Measurements from ENCODE around the gene PANK2.

DNA sequence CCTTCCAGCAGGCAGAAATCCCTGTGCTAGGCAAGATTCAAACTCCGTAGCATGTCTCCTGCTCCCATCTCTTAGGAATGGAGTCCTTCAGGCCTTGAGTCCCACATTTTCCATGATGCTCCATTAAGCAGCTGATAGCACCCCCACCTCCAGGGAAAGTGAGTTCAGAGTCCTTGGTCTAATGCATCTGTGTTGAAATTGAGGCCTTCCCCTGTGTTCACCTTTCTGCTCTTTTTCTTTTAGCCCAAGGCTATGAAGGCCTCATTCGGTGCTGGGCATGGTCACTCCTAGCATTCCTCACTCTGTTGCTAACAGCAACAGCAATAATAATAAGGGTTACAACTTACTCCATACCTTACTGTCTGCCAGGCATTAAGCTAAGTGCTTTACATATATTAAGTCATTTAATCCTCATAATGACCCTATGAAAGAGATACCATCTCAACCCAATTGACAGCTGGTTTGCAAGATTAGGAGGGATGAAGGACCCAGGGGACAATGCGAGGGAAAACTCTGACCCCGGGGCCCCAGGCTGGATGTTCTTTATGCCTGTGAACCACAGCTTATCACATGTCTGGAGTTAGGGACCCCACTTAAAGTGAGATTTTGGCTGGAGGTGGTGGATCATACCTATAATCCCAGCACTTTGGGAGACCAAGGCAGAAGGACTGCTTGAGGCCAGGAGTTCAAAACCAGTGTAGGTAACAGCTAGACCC is 17.5 kb upstream of the PANK2 start:
- TF ChIP-seq, protein P1, sequence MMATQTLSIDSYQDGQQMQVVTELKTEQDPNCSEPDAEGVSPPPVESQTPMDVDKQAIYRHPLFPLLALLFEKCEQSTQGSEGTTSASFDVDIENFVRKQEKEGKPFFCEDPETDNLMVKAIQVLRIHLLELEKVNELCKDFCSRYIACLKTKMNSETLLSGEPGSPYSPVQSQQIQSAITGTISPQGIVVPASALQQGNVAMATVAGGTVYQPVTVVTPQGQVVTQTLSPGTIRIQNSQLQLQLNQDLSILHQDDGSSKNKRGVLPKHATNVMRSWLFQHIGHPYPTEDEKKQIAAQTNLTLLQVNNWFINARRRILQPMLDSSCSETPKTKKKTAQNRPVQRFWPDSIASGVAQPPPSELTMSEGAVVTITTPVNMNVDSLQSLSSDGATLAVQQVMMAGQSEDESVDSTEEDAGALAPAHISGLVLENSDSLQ (IDR thresholded peaks at IDR 0.05), result no peak
- no peak for TF ChIP-seq STAT1 (conservative IDR thresholded peaks at IDR 0.05)
- no peak for TF ChIP-seq POLR2A (IDR thresholded peaks at IDR 0.05; ENCODE audit: low read depth, low read length)
- no peak for TF ChIP-seq EGR1 (IDR thresholded peaks at IDR 0.05; ENCODE audit: borderline replicate concordance in 1 of 2, low read depth in 2 of 2, low read length in 2 of 2)
- TF ChIP-seq EZH2 (IDR thresholded peaks at IDR 0.05; ENCODE audit: borderline replicate concordance, control insufficient read depth, low read depth, low read length), result no peak
- TF ChIP-seq, protein P2, sequence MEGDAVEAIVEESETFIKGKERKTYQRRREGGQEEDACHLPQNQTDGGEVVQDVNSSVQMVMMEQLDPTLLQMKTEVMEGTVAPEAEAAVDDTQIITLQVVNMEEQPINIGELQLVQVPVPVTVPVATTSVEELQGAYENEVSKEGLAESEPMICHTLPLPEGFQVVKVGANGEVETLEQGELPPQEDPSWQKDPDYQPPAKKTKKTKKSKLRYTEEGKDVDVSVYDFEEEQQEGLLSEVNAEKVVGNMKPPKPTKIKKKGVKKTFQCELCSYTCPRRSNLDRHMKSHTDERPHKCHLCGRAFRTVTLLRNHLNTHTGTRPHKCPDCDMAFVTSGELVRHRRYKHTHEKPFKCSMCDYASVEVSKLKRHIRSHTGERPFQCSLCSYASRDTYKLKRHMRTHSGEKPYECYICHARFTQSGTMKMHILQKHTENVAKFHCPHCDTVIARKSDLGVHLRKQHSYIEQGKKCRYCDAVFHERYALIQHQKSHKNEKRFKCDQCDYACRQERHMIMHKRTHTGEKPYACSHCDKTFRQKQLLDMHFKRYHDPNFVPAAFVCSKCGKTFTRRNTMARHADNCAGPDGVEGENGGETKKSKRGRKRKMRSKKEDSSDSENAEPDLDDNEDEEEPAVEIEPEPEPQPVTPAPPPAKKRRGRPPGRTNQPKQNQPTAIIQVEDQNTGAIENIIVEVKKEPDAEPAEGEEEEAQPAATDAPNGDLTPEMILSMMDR (IDR thresholded peaks at IDR 0.05 in 2 of 3, conservative IDR thresholded peaks at IDR 0.05 in 1 of 3; ENCODE audit: control insufficient read depth in 2 of 3, extremely low read depth in 1 of 3, insufficient read depth in 1 of 3, low read depth in 3 of 3, low read length in 3 of 3), result no peak
- TF ChIP-seq, protein P3, sequence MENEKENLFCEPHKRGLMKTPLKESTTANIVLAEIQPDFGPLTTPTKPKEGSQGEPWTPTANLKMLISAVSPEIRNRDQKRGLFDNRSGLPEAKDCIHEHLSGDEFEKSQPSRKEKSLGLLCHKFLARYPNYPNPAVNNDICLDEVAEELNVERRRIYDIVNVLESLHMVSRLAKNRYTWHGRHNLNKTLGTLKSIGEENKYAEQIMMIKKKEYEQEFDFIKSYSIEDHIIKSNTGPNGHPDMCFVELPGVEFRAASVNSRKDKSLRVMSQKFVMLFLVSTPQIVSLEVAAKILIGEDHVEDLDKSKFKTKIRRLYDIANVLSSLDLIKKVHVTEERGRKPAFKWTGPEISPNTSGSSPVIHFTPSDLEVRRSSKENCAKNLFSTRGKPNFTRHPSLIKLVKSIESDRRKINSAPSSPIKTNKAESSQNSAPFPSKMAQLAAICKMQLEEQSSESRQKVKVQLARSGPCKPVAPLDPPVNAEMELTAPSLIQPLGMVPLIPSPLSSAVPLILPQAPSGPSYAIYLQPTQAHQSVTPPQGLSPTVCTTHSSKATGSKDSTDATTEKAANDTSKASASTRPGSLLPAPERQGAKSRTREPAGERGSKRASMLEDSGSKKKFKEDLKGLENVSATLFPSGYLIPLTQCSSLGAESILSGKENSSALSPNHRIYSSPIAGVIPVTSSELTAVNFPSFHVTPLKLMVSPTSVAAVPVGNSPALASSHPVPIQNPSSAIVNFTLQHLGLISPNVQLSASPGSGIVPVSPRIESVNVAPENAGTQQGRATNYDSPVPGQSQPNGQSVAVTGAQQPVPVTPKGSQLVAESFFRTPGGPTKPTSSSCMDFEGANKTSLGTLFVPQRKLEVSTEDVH (IDR thresholded peaks at IDR 0.05; ENCODE audit: low read depth, partially characterized antibody), result no peak
- TF ChIP-seq, protein P4, sequence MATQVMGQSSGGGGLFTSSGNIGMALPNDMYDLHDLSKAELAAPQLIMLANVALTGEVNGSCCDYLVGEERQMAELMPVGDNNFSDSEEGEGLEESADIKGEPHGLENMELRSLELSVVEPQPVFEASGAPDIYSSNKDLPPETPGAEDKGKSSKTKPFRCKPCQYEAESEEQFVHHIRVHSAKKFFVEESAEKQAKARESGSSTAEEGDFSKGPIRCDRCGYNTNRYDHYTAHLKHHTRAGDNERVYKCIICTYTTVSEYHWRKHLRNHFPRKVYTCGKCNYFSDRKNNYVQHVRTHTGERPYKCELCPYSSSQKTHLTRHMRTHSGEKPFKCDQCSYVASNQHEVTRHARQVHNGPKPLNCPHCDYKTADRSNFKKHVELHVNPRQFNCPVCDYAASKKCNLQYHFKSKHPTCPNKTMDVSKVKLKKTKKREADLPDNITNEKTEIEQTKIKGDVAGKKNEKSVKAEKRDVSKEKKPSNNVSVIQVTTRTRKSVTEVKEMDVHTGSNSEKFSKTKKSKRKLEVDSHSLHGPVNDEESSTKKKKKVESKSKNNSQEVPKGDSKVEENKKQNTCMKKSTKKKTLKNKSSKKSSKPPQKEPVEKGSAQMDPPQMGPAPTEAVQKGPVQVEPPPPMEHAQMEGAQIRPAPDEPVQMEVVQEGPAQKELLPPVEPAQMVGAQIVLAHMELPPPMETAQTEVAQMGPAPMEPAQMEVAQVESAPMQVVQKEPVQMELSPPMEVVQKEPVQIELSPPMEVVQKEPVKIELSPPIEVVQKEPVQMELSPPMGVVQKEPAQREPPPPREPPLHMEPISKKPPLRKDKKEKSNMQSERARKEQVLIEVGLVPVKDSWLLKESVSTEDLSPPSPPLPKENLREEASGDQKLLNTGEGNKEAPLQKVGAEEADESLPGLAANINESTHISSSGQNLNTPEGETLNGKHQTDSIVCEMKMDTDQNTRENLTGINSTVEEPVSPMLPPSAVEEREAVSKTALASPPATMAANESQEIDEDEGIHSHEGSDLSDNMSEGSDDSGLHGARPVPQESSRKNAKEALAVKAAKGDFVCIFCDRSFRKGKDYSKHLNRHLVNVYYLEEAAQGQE (IDR thresholded peaks at IDR 0.05; ENCODE audit: low read depth, low read length), result no peak
- no peak for TF ChIP-seq NR2C2 (IDR thresholded peaks at IDR 0.05; ENCODE audit: borderline replicate concordance, control insufficient read depth, insufficient read length, low read depth)
- no peak for TF ChIP-seq JUNB (IDR thresholded peaks at IDR 0.05)
- TF ChIP-seq, protein P5, sequence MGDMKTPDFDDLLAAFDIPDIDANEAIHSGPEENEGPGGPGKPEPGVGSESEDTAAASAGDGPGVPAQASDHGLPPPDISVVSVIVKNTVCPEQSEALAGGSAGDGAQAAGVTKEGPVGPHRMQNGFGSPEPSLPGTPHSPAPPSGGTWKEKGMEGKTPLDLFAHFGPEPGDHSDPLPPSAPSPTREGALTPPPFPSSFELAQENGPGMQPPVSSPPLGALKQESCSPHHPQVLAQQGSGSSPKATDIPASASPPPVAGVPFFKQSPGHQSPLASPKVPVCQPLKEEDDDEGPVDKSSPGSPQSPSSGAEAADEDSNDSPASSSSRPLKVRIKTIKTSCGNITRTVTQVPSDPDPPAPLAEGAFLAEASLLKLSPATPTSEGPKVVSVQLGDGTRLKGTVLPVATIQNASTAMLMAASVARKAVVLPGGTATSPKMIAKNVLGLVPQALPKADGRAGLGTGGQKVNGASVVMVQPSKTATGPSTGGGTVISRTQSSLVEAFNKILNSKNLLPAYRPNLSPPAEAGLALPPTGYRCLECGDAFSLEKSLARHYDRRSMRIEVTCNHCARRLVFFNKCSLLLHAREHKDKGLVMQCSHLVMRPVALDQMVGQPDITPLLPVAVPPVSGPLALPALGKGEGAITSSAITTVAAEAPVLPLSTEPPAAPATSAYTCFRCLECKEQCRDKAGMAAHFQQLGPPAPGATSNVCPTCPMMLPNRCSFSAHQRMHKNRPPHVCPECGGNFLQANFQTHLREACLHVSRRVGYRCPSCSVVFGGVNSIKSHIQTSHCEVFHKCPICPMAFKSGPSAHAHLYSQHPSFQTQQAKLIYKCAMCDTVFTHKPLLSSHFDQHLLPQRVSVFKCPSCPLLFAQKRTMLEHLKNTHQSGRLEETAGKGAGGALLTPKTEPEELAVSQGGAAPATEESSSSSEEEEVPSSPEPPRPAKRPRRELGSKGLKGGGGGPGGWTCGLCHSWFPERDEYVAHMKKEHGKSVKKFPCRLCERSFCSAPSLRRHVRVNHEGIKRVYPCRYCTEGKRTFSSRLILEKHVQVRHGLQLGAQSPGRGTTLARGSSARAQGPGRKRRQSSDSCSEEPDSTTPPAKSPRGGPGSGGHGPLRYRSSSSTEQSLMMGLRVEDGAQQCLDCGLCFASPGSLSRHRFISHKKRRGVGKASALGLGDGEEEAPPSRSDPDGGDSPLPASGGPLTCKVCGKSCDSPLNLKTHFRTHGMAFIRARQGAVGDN (IDR thresholded peaks at IDR 0.05), result no peak
- TF ChIP-seq NFYB (IDR thresholded peaks at IDR 0.05; ENCODE audit: insufficient read depth, low read depth, low read length), result no peak

Data from GM12878 (cell line).